SH-SY5Y (cell line): ENCODE data around the gene SPG7.

ENCODE experiments used
- GATA2 ChIP-seq: IDR thresholded peaks from 2 replicates; pipeline ENCODE4 v1.6.1; 2011; ENCODE audit warnings: mild to moderate bottlenecking, low read depth, low read length
- GATA3 ChIP-seq: IDR thresholded peaks from 2 replicates; pipeline ENCODE4 v1.6.1; 2011; ENCODE audit warnings: low read depth, mild to moderate bottlenecking, low read length, moderate library complexity

DNA sequence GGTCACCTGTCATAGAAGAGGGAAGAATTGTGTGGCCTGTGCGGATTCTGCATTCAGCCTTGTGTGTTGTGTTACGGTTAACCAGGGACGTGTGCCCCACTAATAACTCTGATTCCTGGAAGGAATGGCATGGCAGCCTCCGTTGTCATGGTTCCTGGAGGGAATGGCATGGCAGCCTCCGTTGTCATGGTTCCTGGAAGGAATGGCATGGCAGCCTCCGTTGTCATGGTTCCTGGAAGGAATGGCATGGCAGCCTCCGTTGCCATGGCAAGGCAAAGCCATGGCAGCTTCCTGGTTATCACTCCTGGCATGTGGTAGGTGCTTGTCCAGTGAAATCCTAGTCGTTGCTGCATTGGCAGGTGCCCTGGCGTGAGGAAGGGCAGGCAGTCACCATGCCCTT lies 8.9 kb downstream of the SPG7 start:
- TF ChIP-seq GATA3 (no peak), GATA2 (no peak)
